ENCODE results near the gene FBN1. TPM values are rescaled to one million over a fixed set of nuclear protein-coding genes. Genes with fewer than 3 reads are reported as not detected.

FBN1 gene
- total and polyA plus RNA-seq, 12 donors = 5.6 to 84.6 (median 54.5) TPM

DNA sequence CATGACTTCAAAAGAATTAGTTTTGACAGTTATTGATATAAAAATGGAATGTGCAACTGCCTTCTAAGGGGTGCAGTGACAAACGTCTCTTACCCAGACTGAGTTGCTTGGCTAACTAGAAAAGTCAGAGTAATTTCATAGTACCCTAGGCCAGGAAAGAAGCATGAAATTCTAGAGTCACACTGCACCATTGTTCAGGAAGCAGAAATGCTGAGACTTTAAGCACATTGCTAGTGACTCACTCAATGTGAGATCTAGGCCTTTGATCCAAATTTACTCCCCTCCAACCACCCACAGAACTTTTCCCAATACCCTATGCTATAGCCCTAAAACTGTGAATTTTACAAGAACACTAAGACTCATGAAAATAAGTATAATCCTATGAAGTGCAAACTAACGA, 203.5 kb downstream of the FBN1 start:
- 75 to 89% (median 85%) methylated on average over 2 of the region's 2 CpGs for WGBS, 4 donors

DNA sequence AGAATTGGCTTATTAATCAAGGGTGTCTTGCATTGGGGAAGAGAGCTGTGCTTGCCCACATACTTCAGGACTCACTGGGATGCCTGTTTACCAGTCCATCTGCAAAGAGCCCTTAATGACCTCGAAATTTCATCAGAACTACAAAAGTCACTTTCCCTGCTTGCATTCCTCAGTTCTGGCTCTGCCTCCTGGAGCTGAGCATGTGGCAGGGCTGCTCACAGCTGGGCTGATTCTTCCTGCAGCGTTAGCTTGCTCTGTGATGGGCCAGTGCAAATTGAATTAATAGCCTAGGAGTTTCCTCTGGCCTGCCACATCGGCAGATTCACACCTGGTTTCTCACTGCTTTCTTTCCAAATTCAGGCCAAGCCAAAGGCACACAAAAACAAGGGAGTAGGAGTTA, 205.4 kb downstream of the FBN1 start:
- Histone ChIP-seq H3K9me3 (replicated peaks in 1 of 3) (no peaks in the 10 kb centered on the region), H3K36me3 (replicated peaks in 1 of 2) (peaks cover 0 to 52% of the 10 kb centered on the region in 2 donors), H3K27me3 (no peaks in the 10 kb centered on the region), H3K4me3 (no peak overlapping the region), H3K4me1 (replicated peaks in 1 of 2) (peaks cover 0 to 4% of the 10 kb centered on the region in 2 donors), H3K27ac (peak overlapping the region in 2 of 5 donors; percentile 20 to 22)
- intact Hi-C loops (cut with DNase I) = no loop called here
- 44 to 58% (median 46%) methylated on average over 3 of the region's 3 CpGs for WGBS, 4 donors
- TF ChIP-seq POLR2A (IDR thresholded peaks at IDR 0.05) = no peak
- TF ChIP-seq, protein P1, sequence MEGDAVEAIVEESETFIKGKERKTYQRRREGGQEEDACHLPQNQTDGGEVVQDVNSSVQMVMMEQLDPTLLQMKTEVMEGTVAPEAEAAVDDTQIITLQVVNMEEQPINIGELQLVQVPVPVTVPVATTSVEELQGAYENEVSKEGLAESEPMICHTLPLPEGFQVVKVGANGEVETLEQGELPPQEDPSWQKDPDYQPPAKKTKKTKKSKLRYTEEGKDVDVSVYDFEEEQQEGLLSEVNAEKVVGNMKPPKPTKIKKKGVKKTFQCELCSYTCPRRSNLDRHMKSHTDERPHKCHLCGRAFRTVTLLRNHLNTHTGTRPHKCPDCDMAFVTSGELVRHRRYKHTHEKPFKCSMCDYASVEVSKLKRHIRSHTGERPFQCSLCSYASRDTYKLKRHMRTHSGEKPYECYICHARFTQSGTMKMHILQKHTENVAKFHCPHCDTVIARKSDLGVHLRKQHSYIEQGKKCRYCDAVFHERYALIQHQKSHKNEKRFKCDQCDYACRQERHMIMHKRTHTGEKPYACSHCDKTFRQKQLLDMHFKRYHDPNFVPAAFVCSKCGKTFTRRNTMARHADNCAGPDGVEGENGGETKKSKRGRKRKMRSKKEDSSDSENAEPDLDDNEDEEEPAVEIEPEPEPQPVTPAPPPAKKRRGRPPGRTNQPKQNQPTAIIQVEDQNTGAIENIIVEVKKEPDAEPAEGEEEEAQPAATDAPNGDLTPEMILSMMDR (IDR thresholded peaks at IDR 0.05) = no peak
- DNase-seq = peak in 6 of 7 donors; percentile 23 to 59 (median 48)

More for the DNA sequence above, 203.5 kb downstream of the FBN1 start:
- Histone ChIP-seq H3K4me1 (replicated peaks in 1 of 2) (peaks cover 0 to 4% of the 10 kb centered on the region in 2 donors), H3K4me3 (no peak overlapping the region), H3K27me3 (no peaks in the 10 kb centered on the region), H3K27ac (no peak overlapping the region), H3K36me3 (replicated peaks in 1 of 2) (peaks cover 0 to 37% of the 10 kb centered on the region in 2 donors), H3K9me3 (replicated peaks in 1 of 3) (no peaks in the 10 kb centered on the region)
- intact Hi-C loops (cut with DNase I) = no loop called here
- no peak for DNase-seq
- TF ChIP-seq POLR2A (IDR thresholded peaks at IDR 0.05) = no peak
- TF ChIP-seq, protein P1 (IDR thresholded peaks at IDR 0.05) = no peak

DNA sequence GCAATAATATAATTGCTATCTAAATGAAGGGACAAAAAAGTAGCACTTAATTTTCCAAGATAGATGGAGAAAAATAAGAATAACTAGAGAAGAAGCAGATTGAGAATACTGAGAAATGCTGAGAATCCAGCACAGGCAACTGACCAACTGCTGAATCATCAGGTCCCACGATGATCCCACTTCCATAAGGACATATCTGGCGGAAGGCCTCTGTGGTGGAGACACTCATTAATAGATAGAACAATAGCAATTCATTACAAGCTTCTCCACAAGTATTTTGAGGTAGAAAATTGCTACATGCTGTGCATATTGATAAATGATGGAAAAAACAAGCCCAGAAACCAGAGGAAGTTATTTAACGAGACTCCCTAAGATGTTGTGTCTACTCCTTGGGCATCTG, 208.3 kb downstream of the FBN1 start:
- TF ChIP-seq POLR2A (IDR thresholded peaks at IDR 0.05) = no peak
- TF ChIP-seq, protein P1 (IDR thresholded peaks at IDR 0.05) = no peak
- H3K27ac ChIP-seq = no peak overlapping the region
- WGBS, 4 donors = 69 to 85% (median 77%) methylated on average over 3 of the region's 3 CpGs
- H3K9me3 ChIP-seq (replicated peaks in 1 of 3) = no peaks in the 10 kb centered on the region
- no peak overlapping the region for H3K4me3 ChIP-seq
- intact Hi-C loops (cut with DNase I) = loop anchor here in 1 of 2 donors (10.0 kb wide), 1 partner anchor 82 kb away; no protein-coding TSS in a partner anchor
- peaks cover 0 to 4% of the 10 kb centered on the region in 2 donors for H3K4me1 ChIP-seq (replicated peaks in 1 of 2)
- H3K27me3 ChIP-seq = no peaks in the 10 kb centered on the region
- no peak for DNase-seq
- H3K36me3 ChIP-seq (replicated peaks in 1 of 2) = peaks cover 0 to 44% of the 10 kb centered on the region in 2 donors

DNA sequence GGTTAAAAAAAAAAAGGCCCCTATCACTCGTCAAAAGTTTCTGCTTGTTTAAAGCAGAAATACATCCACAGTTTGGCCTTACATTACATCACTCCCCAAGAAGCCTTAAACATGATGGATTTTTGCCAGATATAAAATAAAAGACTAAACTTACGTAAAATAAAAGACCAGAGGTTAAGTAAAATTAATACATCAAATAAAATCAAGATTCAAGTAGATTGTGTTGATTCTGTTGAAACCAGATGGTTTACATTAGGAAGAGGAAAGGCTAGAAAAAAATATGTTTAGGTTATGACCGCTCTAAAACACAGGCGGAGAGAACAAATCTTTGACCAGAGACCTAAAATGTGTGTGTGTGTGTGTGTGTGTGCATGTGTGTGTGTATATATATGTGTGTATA, 210.2 kb downstream of the FBN1 start:
- intact Hi-C loops (cut with DNase I) = loop anchor here in 1 of 2 donors (10.0 kb wide), 1 partner anchor 81 kb away; no protein-coding TSS in a partner anchor
- H3K27ac ChIP-seq = no peak overlapping the region
- DNase-seq = no peak
- H3K4me3 ChIP-seq = no peak overlapping the region
- peaks cover 0 to 2% of the 10 kb centered on the region in 2 donors for H3K4me1 ChIP-seq (replicated peaks in 1 of 2)
- no peaks in the 10 kb centered on the region for H3K27me3 ChIP-seq
- H3K36me3 ChIP-seq (replicated peaks in 1 of 2) = peaks cover 0 to 47% of the 10 kb centered on the region in 2 donors
- WGBS, 4 donors = 84 to 93% (median 89%) methylated on average over 4 of the region's 4 CpGs
- no peak for TF ChIP-seq POLR2A (IDR thresholded peaks at IDR 0.05)
- TF ChIP-seq, protein P1 (IDR thresholded peaks at IDR 0.05) = no peak
- no peaks in the 10 kb centered on the region for H3K9me3 ChIP-seq (replicated peaks in 1 of 3)

Data from adrenal gland (tissue), 12 donors.